HUES64 (cell line): ENCODE results near the gene SHROOM2.
"Not testable (repeated sequence)": the region's sequence is repeated elsewhere in the genome, so short reads cannot be mapped to it uniquely, and the experiment has no call there.

Source experiments
- H3K27ac ChIP-seq: 2 replicates; pipeline ENCODE4 v1.7.0; 2013; ENCODE audit warnings: low read depth, low read length, inconsistent platforms
- H3K27me3 ChIP-seq: 2 replicates; pipeline ENCODE4 v1.6.1; 2013; ENCODE audit warnings: mild to moderate bottlenecking, low read length; ENCODE audit not compliant: insufficient read depth
- H3K36me3 ChIP-seq: 2 replicates; pipeline ENCODE4 v1.6.1; 2013; ENCODE audit warnings: mild to moderate bottlenecking, low read length; ENCODE audit not compliant: insufficient read depth
- H3K4me1 ChIP-seq: 2 replicates; pipeline ENCODE4 v1.6.1; 2013; ENCODE audit warnings: mild to moderate bottlenecking, low read length, moderate library complexity; ENCODE audit not compliant: insufficient read depth
- H3K4me3 ChIP-seq: 2 replicates; pipeline ENCODE4 v1.5.1; 2013; ENCODE audit warnings: mild to moderate bottlenecking, low read length, moderate library complexity
- H3K9ac ChIP-seq: 2 replicates; pipeline ENCODE4 v1.6.1; 2013; ENCODE audit warnings: mild to moderate bottlenecking, low read depth, low read length
- H3K9me3 ChIP-seq: 2 replicates; pipeline ENCODE4 v1.6.1; 2013; ENCODE audit warnings: low read depth, low read length; ENCODE audit not compliant: insufficient read depth
- WGBS: fragments of 150-250, 120-280 bp; methylation state at CpG from one replicate; pipeline ENCODE4 v1.1.7; 2013; ENCODE audit warnings: missing lambda C conversion rate; 5-methylcytosine and 5-hydroxymethylcytosine counted together

Gene SHROOM2

GRCh38 chrX:9807355-9808182, 21.3 kb downstream of the SHROOM2 start:
- no peaks in the 10 kb centered on the region for H3K27me3 ChIP-seq
- WGBS = 77% methylated on average over 13 of the region's 14 CpGs
- H3K4me3 ChIP-seq = no peak overlapping the region
- no peaks in the 10 kb centered on the region for H3K36me3 ChIP-seq
- peak overlapping the region; percentile 30; the same call in 1 of the 2 replicates for H3K27ac ChIP-seq
- no peaks in the 10 kb centered on the region; the same call in 1 of the 2 replicates for H3K4me1 ChIP-seq
- H3K9ac ChIP-seq = no peak overlapping the region
- no peaks in the 10 kb centered on the region for H3K9me3 ChIP-seq

- not testable (repeated sequence) for H3K27me3 ChIP-seq, H3K27ac ChIP-seq, H3K36me3 ChIP-seq, H3K4me3 ChIP-seq, H3K9me3 ChIP-seq, H3K9ac ChIP-seq, H3K4me1 ChIP-seq
- WGBS = 100% methylated on average over 4 of the region's 5 CpGs
Observed at GRCh38 chrX:9809876-9810275, 23.6 kb downstream of the SHROOM2 start.

- H3K36me3 ChIP-seq, H3K27ac ChIP-seq, H3K4me3 ChIP-seq, H3K9ac ChIP-seq, H3K4me1 ChIP-seq, H3K9me3 ChIP-seq, H3K27me3 ChIP-seq: not testable (repeated sequence)
- WGBS = 100% methylated on average over 3 of the region's 3 CpGs
Observed at GRCh38 chrX:9811086-9811485, 24.9 kb downstream of the SHROOM2 start.

GRCh38 chrX:9816084-9816700, 30.0 kb downstream of the SHROOM2 start:
- Histone ChIP-seq H3K27ac (no peak overlapping the region), H3K36me3 (no peaks in the 10 kb centered on the region), H3K9ac (no peak overlapping the region), H3K9me3 (no peaks in the 10 kb centered on the region), H3K4me3 (no peak overlapping the region), H3K4me1 (peaks cover 7% of the 10 kb centered on the region), H3K27me3 (no peaks in the 10 kb centered on the region)
- WGBS = 68% methylated on average over 9 of the region's 10 CpGs

- no peaks in the 10 kb centered on the region for H3K27me3 ChIP-seq
- no peak overlapping the region for H3K9ac ChIP-seq
- H3K27ac ChIP-seq = 0 out of 2 replicates have a peak overlapping the region, but pooled peaks have one; percentile 13
- H3K36me3 ChIP-seq = no peaks in the 10 kb centered on the region
- no peak overlapping the region for H3K4me3 ChIP-seq
- H3K9me3 ChIP-seq = no peaks in the 10 kb centered on the region
- peaks cover 30% of the 10 kb centered on the region for H3K4me1 ChIP-seq
- 35% methylated on average over 6 of the region's 7 CpGs for WGBS
Observed at GRCh38 chrX:9821572-9821971, 35.3 kb downstream of the SHROOM2 start.

- Histone ChIP-seq H3K36me3 (no peaks in the 10 kb centered on the region), H3K4me1 (peaks cover 30% of the 10 kb centered on the region), H3K27me3 (no peaks in the 10 kb centered on the region), H3K9ac (no peak overlapping the region), H3K27ac (no peak overlapping the region; the same call in 1 of the 2 replicates), H3K4me3 (no peak overlapping the region), H3K9me3 (no peaks in the 10 kb centered on the region)
- 34% methylated on average over 11 of the region's 12 CpGs for WGBS
Observed at GRCh38 chrX:9824554-9824953, 38.3 kb downstream of the SHROOM2 start.

GRCh38 chrX:9825129-9825790, 39.0 kb downstream of the SHROOM2 start:
- 66% methylated on average over 6 of the region's 6 CpGs for WGBS
- H3K4me1 ChIP-seq = peaks cover 30% of the 10 kb centered on the region
- H3K9me3 ChIP-seq = no peaks in the 10 kb centered on the region
- H3K27me3 ChIP-seq = no peaks in the 10 kb centered on the region
- H3K27ac ChIP-seq = no peak overlapping the region
- no peaks in the 10 kb centered on the region for H3K36me3 ChIP-seq
- no peak overlapping the region for H3K4me3 ChIP-seq
- no peak overlapping the region for H3K9ac ChIP-seq

GRCh38 chrX:9825966-9826365, 39.7 kb downstream of the SHROOM2 start:
- no peak overlapping the region for H3K9ac ChIP-seq
- no peaks in the 10 kb centered on the region for H3K27me3 ChIP-seq
- 82% methylated on average over 6 of the region's 8 CpGs for WGBS
- no peaks in the 10 kb centered on the region for H3K36me3 ChIP-seq
- H3K4me1 ChIP-seq = peaks cover 25% of the 10 kb centered on the region
- H3K27ac ChIP-seq = no peak overlapping the region
- no peak overlapping the region for H3K4me3 ChIP-seq
- H3K9me3 ChIP-seq = no peaks in the 10 kb centered on the region

- WGBS = 90% methylated on average over 14 of the region's 14 CpGs
- Histone ChIP-seq H3K36me3 (no peaks in the 10 kb centered on the region), H3K27ac (no peak overlapping the region), H3K9ac (no peak overlapping the region), H3K4me1 (peaks cover 25% of the 10 kb centered on the region), H3K9me3 (no peaks in the 10 kb centered on the region), H3K27me3 (no peaks in the 10 kb centered on the region), H3K4me3 (no peak overlapping the region)
Observed at GRCh38 chrX:9829308-9830267, 43.4 kb downstream of the SHROOM2 start.

- Histone ChIP-seq H3K4me1 (peaks cover 9% of the 10 kb centered on the region), H3K36me3 (no peaks in the 10 kb centered on the region), H3K27ac (peak overlapping the region; percentile 18; the same call in 1 of the 2 replicates), H3K9ac (no peak overlapping the region), H3K9me3 (no peaks in the 10 kb centered on the region), H3K27me3 (no peaks in the 10 kb centered on the region), H3K4me3 (no peak overlapping the region)
- 16% methylated on average over 5 of the region's 6 CpGs for WGBS
Observed at GRCh38 chrX:9832811-9833210, 46.6 kb downstream of the SHROOM2 start.
